Measurements from ENCODE around the gene GTF2H4.

Gene GTF2H4

DNA sequence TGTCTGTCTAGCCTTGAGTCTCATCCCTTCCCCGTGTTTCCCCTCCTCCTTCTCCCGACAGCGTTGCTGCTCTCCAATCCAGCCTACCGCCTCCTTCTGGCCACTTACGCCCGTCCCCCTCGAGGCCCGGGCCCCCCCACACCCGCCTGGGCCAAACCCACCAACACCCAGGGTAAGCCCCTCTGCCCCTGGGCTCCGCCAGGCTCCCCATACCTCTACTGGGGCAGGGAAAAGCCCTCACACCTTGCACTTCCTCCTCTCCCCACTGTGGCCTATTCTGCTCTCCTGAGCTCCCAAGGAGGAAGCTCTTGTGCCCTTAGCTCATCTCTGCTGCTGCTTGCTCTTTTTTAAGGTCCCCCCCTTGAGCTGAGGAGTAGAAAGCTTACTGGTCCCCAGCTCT lies 12.7 kb upstream of the GTF2H4 start:
- H3K79me2 ChIP-seq (ENCODE audit: insufficient read depth, low read length) = no peaks in the 10 kb centered on the region
- H2AFZ ChIP-seq (ENCODE audit: low read length) = no peak overlapping the region
- no peaks in the 10 kb centered on the region for H3K36me3 ChIP-seq (ENCODE audit: insufficient read depth, low read length)
- H4K20me1 ChIP-seq (ENCODE audit: insufficient read depth, low read length, poor library complexity, severe bottlenecking) = no peaks in the 10 kb centered on the region
- H3K9ac ChIP-seq (ENCODE audit: low read depth, low read length, poor library complexity, severe bottlenecking) = no peak overlapping the region
- H3K4me1 ChIP-seq (ENCODE audit: insufficient read depth, low read length, poor library complexity, severe bottlenecking) = no peaks in the 10 kb centered on the region
- no peak overlapping the region for H3K4me2 ChIP-seq (ENCODE audit: low read depth, low read length, poor library complexity, severe bottlenecking)
- H3K9me3 ChIP-seq (ENCODE audit: insufficient read depth, low read depth, low read length) = no peaks in the 10 kb centered on the region
- TF ChIP-seq EZH2phosphoT487 (IDR thresholded peaks at IDR 0.05; ENCODE audit: borderline replicate concordance) = no peak
- TF ChIP-seq, protein P1, sequence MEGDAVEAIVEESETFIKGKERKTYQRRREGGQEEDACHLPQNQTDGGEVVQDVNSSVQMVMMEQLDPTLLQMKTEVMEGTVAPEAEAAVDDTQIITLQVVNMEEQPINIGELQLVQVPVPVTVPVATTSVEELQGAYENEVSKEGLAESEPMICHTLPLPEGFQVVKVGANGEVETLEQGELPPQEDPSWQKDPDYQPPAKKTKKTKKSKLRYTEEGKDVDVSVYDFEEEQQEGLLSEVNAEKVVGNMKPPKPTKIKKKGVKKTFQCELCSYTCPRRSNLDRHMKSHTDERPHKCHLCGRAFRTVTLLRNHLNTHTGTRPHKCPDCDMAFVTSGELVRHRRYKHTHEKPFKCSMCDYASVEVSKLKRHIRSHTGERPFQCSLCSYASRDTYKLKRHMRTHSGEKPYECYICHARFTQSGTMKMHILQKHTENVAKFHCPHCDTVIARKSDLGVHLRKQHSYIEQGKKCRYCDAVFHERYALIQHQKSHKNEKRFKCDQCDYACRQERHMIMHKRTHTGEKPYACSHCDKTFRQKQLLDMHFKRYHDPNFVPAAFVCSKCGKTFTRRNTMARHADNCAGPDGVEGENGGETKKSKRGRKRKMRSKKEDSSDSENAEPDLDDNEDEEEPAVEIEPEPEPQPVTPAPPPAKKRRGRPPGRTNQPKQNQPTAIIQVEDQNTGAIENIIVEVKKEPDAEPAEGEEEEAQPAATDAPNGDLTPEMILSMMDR (conservative IDR thresholded peaks at IDR 0.05; ENCODE audit: low read length) = no peak
- H3F3A ChIP-seq (ENCODE audit: low read depth) = no peaks in the 10 kb centered on the region
- H3K9me2 ChIP-seq (replicated peaks; ENCODE audit: low read depth, low read length) = no peaks in the 10 kb centered on the region
- no peak overlapping the region for H3K4me3 ChIP-seq (ENCODE audit: low read length, poor library complexity, severe bottlenecking)
- H3K27me3 ChIP-seq (ENCODE audit: insufficient read depth, low read length, poor library complexity, severe bottlenecking) = no peaks in the 10 kb centered on the region

DNA sequence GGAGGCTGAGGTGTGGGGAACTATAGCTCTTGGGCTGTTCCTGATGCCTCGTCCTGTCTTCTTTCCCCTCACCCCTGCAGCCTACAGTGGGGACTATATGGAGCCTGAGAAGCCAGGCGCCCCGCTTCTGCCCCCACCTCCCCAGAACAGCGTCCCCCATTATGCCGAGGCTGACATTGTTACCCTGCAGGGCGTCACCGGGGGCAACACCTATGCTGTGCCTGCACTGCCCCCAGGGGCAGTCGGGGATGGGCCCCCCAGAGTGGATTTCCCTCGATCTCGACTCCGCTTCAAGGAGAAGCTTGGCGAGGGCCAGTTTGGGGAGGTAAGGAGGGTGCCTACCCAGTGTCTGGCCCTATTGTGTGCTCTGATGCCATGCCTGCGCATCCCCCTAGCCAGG lies 11.5 kb upstream of the GTF2H4 start:
- Histone ChIP-seq H3K79me2 (ENCODE audit: insufficient read depth, low read length) (no peaks in the 10 kb centered on the region), H3K9me2 (replicated peaks; ENCODE audit: low read depth, low read length) (no peaks in the 10 kb centered on the region), H3F3A (ENCODE audit: low read depth) (no peaks in the 10 kb centered on the region), H3K27me3 (ENCODE audit: insufficient read depth, low read length, poor library complexity, severe bottlenecking) (no peaks in the 10 kb centered on the region), H3K4me3 (ENCODE audit: low read length, poor library complexity, severe bottlenecking) (no peak overlapping the region), H3K36me3 (ENCODE audit: insufficient read depth, low read length) (no peaks in the 10 kb centered on the region), H3K9ac (ENCODE audit: low read depth, low read length, poor library complexity, severe bottlenecking) (no peak overlapping the region), H2AFZ (ENCODE audit: low read length) (no peak overlapping the region), H3K9me3 (ENCODE audit: insufficient read depth, low read depth, low read length) (no peaks in the 10 kb centered on the region), H3K4me2 (ENCODE audit: low read depth, low read length, poor library complexity, severe bottlenecking) (no peak overlapping the region), H3K4me1 (ENCODE audit: insufficient read depth, low read length, poor library complexity, severe bottlenecking) (no peaks in the 10 kb centered on the region), H4K20me1 (ENCODE audit: insufficient read depth, low read length, poor library complexity, severe bottlenecking) (no peaks in the 10 kb centered on the region)
- TF ChIP-seq, protein P1 (conservative IDR thresholded peaks at IDR 0.05; ENCODE audit: low read length) = no peak
- no peak for TF ChIP-seq EZH2phosphoT487 (IDR thresholded peaks at IDR 0.05; ENCODE audit: borderline replicate concordance)

DNA sequence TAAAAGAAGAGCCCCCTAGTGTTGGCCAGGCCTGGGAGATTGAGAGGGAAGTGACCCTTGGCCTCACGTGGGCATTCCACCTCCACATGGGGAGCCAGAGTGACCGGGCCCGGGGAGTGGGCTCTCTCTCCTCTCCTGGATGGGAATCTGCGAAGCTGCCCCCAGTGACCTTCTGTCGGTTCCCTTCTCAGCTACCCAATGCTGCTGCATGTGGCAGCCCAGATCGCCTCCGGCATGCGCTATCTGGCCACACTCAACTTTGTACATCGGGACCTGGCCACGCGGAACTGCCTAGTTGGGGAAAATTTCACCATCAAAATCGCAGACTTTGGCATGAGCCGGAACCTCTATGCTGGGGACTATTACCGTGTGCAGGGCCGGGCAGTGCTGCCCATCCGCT lies 10.1 kb upstream of the GTF2H4 start:
- Histone ChIP-seq H3K9ac (ENCODE audit: low read depth, low read length, poor library complexity, severe bottlenecking) (no peak overlapping the region), H3K9me2 (replicated peaks; ENCODE audit: low read depth, low read length) (no peaks in the 10 kb centered on the region), H2AFZ (ENCODE audit: low read length) (no peak overlapping the region), H3K4me1 (ENCODE audit: insufficient read depth, low read length, poor library complexity, severe bottlenecking) (no peaks in the 10 kb centered on the region), H3F3A (ENCODE audit: low read depth) (no peaks in the 10 kb centered on the region), H3K27me3 (ENCODE audit: insufficient read depth, low read length, poor library complexity, severe bottlenecking) (no peaks in the 10 kb centered on the region), H3K4me2 (ENCODE audit: low read depth, low read length, poor library complexity, severe bottlenecking) (no peak overlapping the region), H3K9me3 (ENCODE audit: insufficient read depth, low read depth, low read length) (no peaks in the 10 kb centered on the region), H4K20me1 (ENCODE audit: insufficient read depth, low read length, poor library complexity, severe bottlenecking) (no peaks in the 10 kb centered on the region), H3K4me3 (ENCODE audit: low read length, poor library complexity, severe bottlenecking) (no peak overlapping the region), H3K36me3 (ENCODE audit: insufficient read depth, low read length) (no peaks in the 10 kb centered on the region), H3K79me2 (ENCODE audit: insufficient read depth, low read length) (no peaks in the 10 kb centered on the region)
- TF ChIP-seq, protein P1 (conservative IDR thresholded peaks at IDR 0.05; ENCODE audit: low read length) = no peak
- no peak for TF ChIP-seq EZH2phosphoT487 (IDR thresholded peaks at IDR 0.05; ENCODE audit: borderline replicate concordance)

All from Loucy (cell line).